ENCODE data around the gene SLC6A19.

DNA sequence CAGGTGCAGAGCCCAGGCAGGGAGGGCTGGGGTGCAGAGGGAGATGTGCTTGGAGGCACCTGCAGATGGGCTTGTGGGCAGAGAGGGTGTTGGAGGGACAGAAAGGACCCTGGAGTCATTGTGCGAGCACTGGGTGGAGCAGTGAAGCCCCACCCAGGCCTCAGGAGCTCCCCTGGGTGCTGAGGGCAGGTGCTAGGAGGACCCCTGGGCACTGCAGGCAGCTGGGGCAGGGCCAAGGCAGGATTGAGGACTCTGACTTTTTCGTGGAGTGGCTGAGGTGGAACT lies 13.5 kb downstream of the SLC6A19 start:
- TF ChIP-seq, protein P1, sequence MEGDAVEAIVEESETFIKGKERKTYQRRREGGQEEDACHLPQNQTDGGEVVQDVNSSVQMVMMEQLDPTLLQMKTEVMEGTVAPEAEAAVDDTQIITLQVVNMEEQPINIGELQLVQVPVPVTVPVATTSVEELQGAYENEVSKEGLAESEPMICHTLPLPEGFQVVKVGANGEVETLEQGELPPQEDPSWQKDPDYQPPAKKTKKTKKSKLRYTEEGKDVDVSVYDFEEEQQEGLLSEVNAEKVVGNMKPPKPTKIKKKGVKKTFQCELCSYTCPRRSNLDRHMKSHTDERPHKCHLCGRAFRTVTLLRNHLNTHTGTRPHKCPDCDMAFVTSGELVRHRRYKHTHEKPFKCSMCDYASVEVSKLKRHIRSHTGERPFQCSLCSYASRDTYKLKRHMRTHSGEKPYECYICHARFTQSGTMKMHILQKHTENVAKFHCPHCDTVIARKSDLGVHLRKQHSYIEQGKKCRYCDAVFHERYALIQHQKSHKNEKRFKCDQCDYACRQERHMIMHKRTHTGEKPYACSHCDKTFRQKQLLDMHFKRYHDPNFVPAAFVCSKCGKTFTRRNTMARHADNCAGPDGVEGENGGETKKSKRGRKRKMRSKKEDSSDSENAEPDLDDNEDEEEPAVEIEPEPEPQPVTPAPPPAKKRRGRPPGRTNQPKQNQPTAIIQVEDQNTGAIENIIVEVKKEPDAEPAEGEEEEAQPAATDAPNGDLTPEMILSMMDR (conservative IDR thresholded peaks at IDR 0.05; ENCODE audit: low read depth, low read length): no peak
- TF ChIP-seq EZH2 (IDR thresholded peaks at IDR 0.05; ENCODE audit: low read length, unreplicated experiment): no peak
- no peak for TF ChIP-seq EZH2phosphoT487 (IDR thresholded peaks at IDR 0.05; ENCODE audit: borderline replicate concordance, low read length)
